Upper lobe of left lung (tissue), 4 donors: ENCODE results near the gene TMEM140.

Source experiments
- CTCF ChIP-seq, 6 experiments: fragments of 450-650 bp in 4 of 6; fragments of 200-600 bp in 2 of 6; sonication (generic) in 2 of 6; IDR thresholded peaks; one replicate each; pipeline ENCODE4 v1.5.1; 2016 to 2019; ENCODE audit warnings: antibody characterized with exemption in 6 of 6
- EP300 ChIP-seq, 4 donors: sonication (generic); formaldehyde crosslinking; IDR thresholded peaks; one replicate each; pipeline ENCODE4 v1.5.1; 2017; ENCODE audit warnings: antibody characterized with exemption in 4 of 4, control low read depth in 2 of 4
- POLR2A ChIP-seq, 4 donors: fragments of 450-650 bp; IDR thresholded peaks; one replicate each; pipeline ENCODE4 v1.5.1; 2016 to 2017; ENCODE audit warnings: antibody characterized with exemption in 4 of 4, mild to moderate bottlenecking in 2 of 4

DNA sequence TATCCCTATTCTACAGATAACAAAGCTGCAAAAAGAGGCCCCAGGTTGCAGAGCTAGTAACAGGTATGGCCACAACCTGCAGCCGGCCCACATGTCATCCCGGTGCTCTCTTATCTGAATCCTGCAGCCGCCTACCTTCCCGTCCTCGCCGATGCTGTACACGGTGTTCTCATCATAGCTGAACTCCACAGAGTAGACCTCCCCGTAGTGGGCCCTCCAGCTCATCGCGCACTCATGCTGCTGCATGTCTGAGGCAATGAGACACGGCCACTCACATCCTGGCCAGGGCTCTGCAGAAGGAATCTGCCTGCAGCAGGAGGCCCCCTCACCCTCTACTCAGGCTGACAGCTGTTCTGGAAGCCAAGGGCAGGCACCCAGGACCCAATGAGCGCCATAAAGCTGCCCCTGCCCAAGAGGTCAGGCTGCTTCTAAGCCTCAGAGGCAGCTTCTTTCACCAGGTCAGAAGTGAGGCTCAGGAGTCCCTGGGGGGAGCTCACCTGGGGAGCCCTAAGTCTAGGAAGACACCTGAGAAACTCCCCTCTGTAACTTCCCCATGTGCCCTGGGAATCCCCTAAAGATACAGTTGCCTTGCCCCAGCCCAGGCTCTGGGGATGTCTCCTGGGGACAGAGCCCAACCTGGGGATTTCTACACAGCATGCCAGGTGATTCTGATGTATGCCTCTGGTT lies 40.6 kb downstream of the TMEM140 start:
- TF ChIP-seq CTCF (IDR thresholded peaks at IDR 0.05) (no peak), POLR2A (IDR thresholded peaks at IDR 0.05) (no peak), EP300 (IDR thresholded peaks at IDR 0.05) (no peak)
